OCI-LY1 (cell line): Measurements from ENCODE around the gene OAF.

Source experiments
- H2AFZ ChIP-seq: fragments of 200-600 bp; sonication (generic), shearing (Covaris generic); 2 replicates; pipeline ENCODE4 v1.6.0; 2014; ENCODE audit warnings: antibody characterized with exemption, mild to moderate bottlenecking, low read length
- H3F3A ChIP-seq: fragments of 200-600 bp; sonication (generic), shearing (Covaris generic); 2 replicates; pipeline ENCODE4 v1.6.0; 2014; ENCODE audit warnings: mild to moderate bottlenecking, antibody characterized with exemption, low read length, moderate library complexity; ENCODE audit not compliant: insufficient read depth
- H3K27ac ChIP-seq: fragments of 200-600 bp; sonication (generic); 2 replicates; pipeline ENCODE4 v1.5.1; 2014; ENCODE audit warnings: low read length, mixed run types, mild to moderate bottlenecking, low read depth; ENCODE audit not compliant: poor library complexity, severe bottlenecking
- H3K27me3 ChIP-seq: fragments of 200-600 bp; sonication (generic); 2 replicates; pipeline ENCODE4 v1.6.0; 2014; ENCODE audit warnings: antibody characterized with exemption, mild to moderate bottlenecking, low read length, moderate library complexity; ENCODE audit not compliant: insufficient read depth
- H3K36me3 ChIP-seq: fragments of 200-600 bp; sonication (generic); 2 replicates; pipeline ENCODE4 v1.6.1; 2014; ENCODE audit warnings: mild to moderate bottlenecking, antibody characterized with exemption, low read length, moderate library complexity, mixed read lengths; ENCODE audit not compliant: insufficient read depth
- H3K4me1 ChIP-seq: fragments of 200-600 bp; sonication (generic); 2 replicates; pipeline ENCODE4 v1.5.1; 2014; ENCODE audit warnings: mild to moderate bottlenecking, low read length, moderate library complexity; ENCODE audit not compliant: insufficient read depth, severe bottlenecking
- H3K4me2 ChIP-seq: fragments of 200-600 bp; sonication (generic), shearing (Covaris generic); 2 replicates; pipeline ENCODE4 v1.6.1; 2014; ENCODE audit warnings: low read length
- H3K4me3 ChIP-seq: fragments of 200-600 bp; sonication (generic); 2 replicates; pipeline ENCODE4 v1.5.1; 2014; ENCODE audit warnings: low read length, low read depth, mild to moderate bottlenecking, mixed read lengths; ENCODE audit not compliant: poor library complexity, severe bottlenecking
- H3K79me2 ChIP-seq: fragments of 200-600 bp; shearing (Covaris generic); 2 replicates; pipeline ENCODE4 v1.6.1; 2016; ENCODE audit warnings: mixed run types, low read length, mixed read lengths; ENCODE audit not compliant: insufficient read depth
- H3K9ac ChIP-seq: fragments of 200-600 bp; sonication (generic), shearing (Covaris generic); 2 replicates; pipeline ENCODE4 v1.6.1; 2014; ENCODE audit warnings: mild to moderate bottlenecking, low read length, mixed read lengths
- H3K9me2 ChIP-seq: fragments of 200-600 bp; sonication (generic), shearing (Covaris generic); 2 replicates; pipeline ENCODE4 v1.6.1; 2014; ENCODE audit warnings: low read depth, mild to moderate bottlenecking, low read length, mixed read lengths
- H3K9me3 ChIP-seq: fragments of 200-600 bp; shearing (Covaris generic); 2 replicates; pipeline ENCODE4 v1.6.1; 2014; ENCODE audit warnings: low read length, mixed read lengths
- H4K20me1 ChIP-seq: fragments of 200-600 bp; sonication (generic), shearing (Covaris generic); 2 replicates; pipeline ENCODE4 v1.6.0; 2016; ENCODE audit warnings: mild to moderate bottlenecking, low read length; ENCODE audit not compliant: insufficient read depth
- CTCF ChIP-seq: fragments of 200-600 bp; sonication (generic), shearing (Covaris generic); IDR thresholded peaks from 2 replicates; pipeline ENCODE4 v1.5.1; 2017; ENCODE audit warnings: mild to moderate bottlenecking, antibody characterized with exemption, low read length, moderate library complexity, mixed read lengths
- EZH2 ChIP-seq: fragments of 200-600 bp; sonication (generic), shearing (Covaris generic); IDR thresholded peaks from 2 replicates; pipeline ENCODE4 v1.8.0; 2017; ENCODE audit warnings: borderline replicate concordance, mixed run types, mild to moderate bottlenecking, antibody characterized with exemption, low read length, moderate library complexity, mixed read lengths

Gene OAF

DNA sequence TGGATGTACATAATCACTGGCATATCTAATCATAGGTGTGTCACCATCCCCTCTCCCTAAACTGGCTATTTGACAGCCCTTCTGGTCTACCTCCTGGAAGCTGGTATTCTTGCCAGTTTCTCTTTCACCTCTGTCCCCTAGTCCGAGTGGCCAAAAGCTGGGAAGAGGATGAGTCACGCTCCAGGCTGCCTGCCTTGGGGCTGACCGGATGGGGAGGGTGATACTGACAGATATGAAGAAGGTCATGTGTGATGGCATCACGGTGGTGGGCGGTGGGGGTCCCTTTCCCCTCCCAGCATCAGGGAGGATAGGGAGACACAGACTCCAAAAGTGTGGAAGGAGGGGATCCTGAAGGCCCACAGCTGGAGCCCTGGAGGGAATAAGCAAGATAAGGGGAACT lies 4.8 kb downstream of the OAF start:
- H4K20me1 ChIP-seq: no peaks in the 10 kb centered on the region
- no peaks in the 10 kb centered on the region for H3K9me3 ChIP-seq
- no peaks in the 10 kb centered on the region for H3K36me3 ChIP-seq
- TF ChIP-seq EZH2 (no peak), CTCF (no peak)
- H3K27me3 ChIP-seq: no peaks in the 10 kb centered on the region
- no peak overlapping the region for H3K27ac ChIP-seq
- H2AFZ ChIP-seq: no peak overlapping the region
- no peaks in the 10 kb centered on the region for H3K79me2 ChIP-seq
- H3K9ac ChIP-seq: no peak overlapping the region
- no peaks in the 10 kb centered on the region for H3F3A ChIP-seq
- no peaks in the 10 kb centered on the region for H3K9me2 ChIP-seq
- H3K4me3 ChIP-seq: no peak overlapping the region
- H3K4me2 ChIP-seq: no peak overlapping the region
- H3K4me1 ChIP-seq: no peaks in the 10 kb centered on the region

- no peaks in the 10 kb centered on the region for H3K9me3 ChIP-seq
- TF ChIP-seq EZH2: no peak
- TF ChIP-seq CTCF: no peak
- no peaks in the 10 kb centered on the region for H4K20me1 ChIP-seq
- H3K9me2 ChIP-seq: no peaks in the 10 kb centered on the region
- no peaks in the 10 kb centered on the region for H3K36me3 ChIP-seq
- no peak overlapping the region for H2AFZ ChIP-seq
- H3K4me2 ChIP-seq: no peak overlapping the region
- H3K4me3 ChIP-seq: no peak overlapping the region
- H3K79me2 ChIP-seq: no peaks in the 10 kb centered on the region
- no peak overlapping the region for H3K9ac ChIP-seq
- no peaks in the 10 kb centered on the region for H3K4me1 ChIP-seq
- H3K27me3 ChIP-seq: no peaks in the 10 kb centered on the region
- no peak overlapping the region for H3K27ac ChIP-seq
- no peaks in the 10 kb centered on the region for H3F3A ChIP-seq
Measured at GRCh38 chr11:120216426-120217102, 5.7 kb downstream of the OAF start.

- no peaks in the 10 kb centered on the region for H3K79me2 ChIP-seq
- H3K36me3 ChIP-seq: no peaks in the 10 kb centered on the region
- no peak for TF ChIP-seq CTCF
- TF ChIP-seq EZH2: no peak
- H4K20me1 ChIP-seq: no peaks in the 10 kb centered on the region
- H3K4me2 ChIP-seq: no peak overlapping the region
- no peaks in the 10 kb centered on the region for H3F3A ChIP-seq
- no peak overlapping the region for H3K9ac ChIP-seq
- no peak overlapping the region for H2AFZ ChIP-seq
- H3K9me2 ChIP-seq: no peaks in the 10 kb centered on the region
- H3K27ac ChIP-seq: no peak overlapping the region
- H3K4me1 ChIP-seq: no peaks in the 10 kb centered on the region
- H3K4me3 ChIP-seq: no peak overlapping the region
- no peaks in the 10 kb centered on the region for H3K27me3 ChIP-seq
- no peaks in the 10 kb centered on the region for H3K9me3 ChIP-seq
Measured at GRCh38 chr11:120217526-120217925, 6.7 kb downstream of the OAF start.
